ENCODE data around the gene TOP2B. TPM values are rescaled to one million over a fixed set of nuclear protein-coding genes. Genes with fewer than 3 reads are reported as not detected.

Gene TOP2B
- polyA plus RNA-seq, 1 of the 3 experiments (the other 2 are of a cell fraction), result 20.4 TPM

GRCh38 chr3:25573386-25574171 lies 91.1 kb downstream of the TOP2B start (continued):
- TF ChIP-seq RCOR1 (IDR thresholded peaks at IDR 0.05; ENCODE audit: low read length) (peak; percentile 74), RFX5 (IDR thresholded peaks at IDR 0.05; ENCODE audit: low read length) (peak; percentile 28; the same call in 1 of the 2 replicates), NFIC (IDR thresholded peaks at IDR 0.05; ENCODE audit: borderline replicate concordance) (peak; percentile 67; the same call in 1 of the 2 replicates), SMC3 (IDR thresholded peaks at IDR 0.05; ENCODE audit: low read depth, low read length) (no peak), FOXJ3 (CRISPR knock-in tag; IDR thresholded peaks at IDR 0.05) (no peak; the same call in 1 of the 2 replicates), TAF1 (IDR thresholded peaks at IDR 0.05; ENCODE audit: borderline replicate concordance, low read depth, low read length) (no peak), ELF1 (IDR thresholded peaks at IDR 0.05) (no peak; the same call in none of the 2 replicates), TCF12 (IDR thresholded peaks at IDR 0.05) (peak; percentile 67), TEAD4 (IDR thresholded peaks at IDR 0.05; ENCODE audit: borderline replicate concordance, insufficient read depth) (no peak), USF2 (IDR thresholded peaks at IDR 0.05; ENCODE audit: borderline replicate concordance, low read depth, low read length) (no peak)
- TF ChIP-seq, protein P1, sequence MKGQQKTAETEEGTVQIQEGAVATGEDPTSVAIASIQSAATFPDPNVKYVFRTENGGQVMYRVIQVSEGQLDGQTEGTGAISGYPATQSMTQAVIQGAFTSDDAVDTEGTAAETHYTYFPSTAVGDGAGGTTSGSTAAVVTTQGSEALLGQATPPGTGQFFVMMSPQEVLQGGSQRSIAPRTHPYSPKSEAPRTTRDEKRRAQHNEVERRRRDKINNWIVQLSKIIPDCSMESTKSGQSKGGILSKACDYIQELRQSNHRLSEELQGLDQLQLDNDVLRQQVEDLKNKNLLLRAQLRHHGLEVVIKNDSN (IDR thresholded peaks at IDR 0.05; ENCODE audit: borderline replicate concordance, low read depth), result no peak
- TF ChIP-seq, protein P2, sequence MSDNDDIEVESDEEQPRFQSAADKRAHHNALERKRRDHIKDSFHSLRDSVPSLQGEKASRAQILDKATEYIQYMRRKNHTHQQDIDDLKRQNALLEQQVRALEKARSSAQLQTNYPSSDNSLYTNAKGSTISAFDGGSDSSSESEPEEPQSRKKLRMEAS (IDR thresholded peaks at IDR 0.05; ENCODE audit: low read depth), result peak; percentile 7

GRCh38 chr3:25572919-25573385 lies 91.8 kb downstream of the TOP2B start:
- Histone ChIP-seq H3K9me2 (no peaks in the 10 kb centered on the region), H3K27me3 (ENCODE audit: insufficient read depth) (no peaks in the 10 kb centered on the region), H2AFZ (ENCODE audit: low read depth) (peak overlapping the region; percentile 39; the same call in 1 of the 2 replicates), H4K20me1 (ENCODE audit: insufficient read depth) (no peaks in the 10 kb centered on the region), H3K9ac (peak overlapping the region; percentile 71), H3K79me2 (ENCODE audit: insufficient read depth) (peaks cover 29% of the 10 kb centered on the region; the same call in 1 of the 2 replicates), H3K4me1 (ENCODE audit: control insufficient read depth in 1 of 2, insufficient read depth in 2 of 2, low read depth in 1 of 2, low read length in 1 of 2) (peaks cover 15 to 35% of the 10 kb centered on the region in 2 experiments), H3K9me3 (no peaks in the 10 kb centered on the region), H3F3A (replicated peaks; ENCODE audit: insufficient read depth) (peaks cover 32% of the 10 kb centered on the region), H3K36me3 (replicated peaks in 1 of 2; ENCODE audit: control insufficient read depth in 1 of 2, insufficient read depth in 2 of 2, low read length in 1 of 2) (peaks cover 0 to 6% of the 10 kb centered on the region in 2 experiments), H3K4me2 (peak overlapping the region; percentile 72), H3K4me3 (ENCODE audit: low read depth in 2 of 2, low read length in 1 of 2) (peak overlapping the region; percentile 12 to 36; a peak in 3 of 4 replicates), H3K27ac (ENCODE audit: low read depth in 2 of 2, low read length in 1 of 2) (peak overlapping the region; percentile 93 to 95)
- 29% methylated on average over 10 of the region's 14 CpGs for WGBS (ENCODE audit: low lambda C conversion rate)
- ChIA-PET CTCF (interaction anchor here (0.9 to 6.1 kb wide), 3 partner anchors 13 to 88 kb away, joined by 3 to 26 read pairs (median 4); no protein-coding TSS in a partner anchor), POLR2A (interaction anchor here (0.6 kb wide), 1 partner anchor 10 kb away, joined by 4 read pairs; no protein-coding TSS in a partner anchor)
- no peak for DNase-seq
- TF ChIP-seq RCOR1 (IDR thresholded peaks at IDR 0.05; ENCODE audit: low read length) (no peak), MEF2A (IDR thresholded peaks at IDR 0.05; ENCODE audit: borderline replicate concordance, low read depth) (no peak), USF2 (IDR thresholded peaks at IDR 0.05; ENCODE audit: borderline replicate concordance, low read depth, low read length) (no peak), EZH2phosphoT487 (IDR thresholded peaks at IDR 0.05; ENCODE audit: borderline replicate concordance, low read depth) (no peak), FOXM1 (IDR thresholded peaks at IDR 0.05; ENCODE audit: low read depth) (no peak), GABPA (IDR thresholded peaks at IDR 0.05; ENCODE audit: low read depth) (no peak), RFX5 (IDR thresholded peaks at IDR 0.05; ENCODE audit: low read length) (no peak), PBX3 (IDR thresholded peaks at IDR 0.05) (no peak), EP300 (IDR thresholded peaks at IDR 0.05; ENCODE audit: borderline replicate concordance in 1 of 2, low read depth in 1 of 2, low read length in 1 of 2) (no peak), NRF1 (IDR thresholded peaks at IDR 0.05; ENCODE audit: low read depth, low read length) (no peak), GATA2 (CRISPR knock-in tag; IDR thresholded peaks at IDR 0.05) (no peak), ZBTB33 (IDR thresholded peaks at IDR 0.05; ENCODE audit: borderline replicate concordance, low read depth) (0 out of 2 replicates have a peak, but pooled peaks have one; percentile 12), MXI1 (IDR thresholded peaks at IDR 0.05; ENCODE audit: low read depth, low read length) (no peak), TCF12 (IDR thresholded peaks at IDR 0.05) (no peak), TEAD4 (IDR thresholded peaks at IDR 0.05; ENCODE audit: borderline replicate concordance, insufficient read depth) (no peak)
- TF ChIP-seq, protein P2 (IDR thresholded peaks at IDR 0.05; ENCODE audit: low read depth), result peak; percentile 60

All from SK-N-SH (cell line).